ENCODE measurements around the gene OR2K2.

DNA sequence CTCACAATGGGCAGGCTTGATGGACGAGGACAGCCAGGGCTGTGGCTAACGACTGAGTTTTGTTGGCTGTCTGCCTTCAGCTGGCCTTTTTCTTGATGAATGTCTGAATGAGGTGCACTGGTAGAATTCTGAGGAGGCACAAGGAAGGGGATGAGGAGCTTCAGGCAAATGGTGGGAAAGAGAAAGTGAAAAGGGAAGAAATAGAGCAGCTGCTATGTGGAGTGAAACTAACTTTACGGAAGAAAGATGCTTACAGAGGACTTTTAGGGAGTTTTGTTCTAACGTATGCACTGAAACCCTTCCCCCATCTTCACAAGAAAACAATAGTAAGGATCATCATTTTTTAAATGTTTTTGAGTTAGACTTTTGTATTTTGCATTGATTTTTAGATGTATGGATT is 45.3 kb downstream of the OR2K2 start:
- TF ChIP-seq, protein P1, sequence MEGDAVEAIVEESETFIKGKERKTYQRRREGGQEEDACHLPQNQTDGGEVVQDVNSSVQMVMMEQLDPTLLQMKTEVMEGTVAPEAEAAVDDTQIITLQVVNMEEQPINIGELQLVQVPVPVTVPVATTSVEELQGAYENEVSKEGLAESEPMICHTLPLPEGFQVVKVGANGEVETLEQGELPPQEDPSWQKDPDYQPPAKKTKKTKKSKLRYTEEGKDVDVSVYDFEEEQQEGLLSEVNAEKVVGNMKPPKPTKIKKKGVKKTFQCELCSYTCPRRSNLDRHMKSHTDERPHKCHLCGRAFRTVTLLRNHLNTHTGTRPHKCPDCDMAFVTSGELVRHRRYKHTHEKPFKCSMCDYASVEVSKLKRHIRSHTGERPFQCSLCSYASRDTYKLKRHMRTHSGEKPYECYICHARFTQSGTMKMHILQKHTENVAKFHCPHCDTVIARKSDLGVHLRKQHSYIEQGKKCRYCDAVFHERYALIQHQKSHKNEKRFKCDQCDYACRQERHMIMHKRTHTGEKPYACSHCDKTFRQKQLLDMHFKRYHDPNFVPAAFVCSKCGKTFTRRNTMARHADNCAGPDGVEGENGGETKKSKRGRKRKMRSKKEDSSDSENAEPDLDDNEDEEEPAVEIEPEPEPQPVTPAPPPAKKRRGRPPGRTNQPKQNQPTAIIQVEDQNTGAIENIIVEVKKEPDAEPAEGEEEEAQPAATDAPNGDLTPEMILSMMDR (conservative IDR thresholded peaks at IDR 0.05; ENCODE audit: low read depth in 2 of 2), result no peak
- TF ChIP-seq, protein P2, sequence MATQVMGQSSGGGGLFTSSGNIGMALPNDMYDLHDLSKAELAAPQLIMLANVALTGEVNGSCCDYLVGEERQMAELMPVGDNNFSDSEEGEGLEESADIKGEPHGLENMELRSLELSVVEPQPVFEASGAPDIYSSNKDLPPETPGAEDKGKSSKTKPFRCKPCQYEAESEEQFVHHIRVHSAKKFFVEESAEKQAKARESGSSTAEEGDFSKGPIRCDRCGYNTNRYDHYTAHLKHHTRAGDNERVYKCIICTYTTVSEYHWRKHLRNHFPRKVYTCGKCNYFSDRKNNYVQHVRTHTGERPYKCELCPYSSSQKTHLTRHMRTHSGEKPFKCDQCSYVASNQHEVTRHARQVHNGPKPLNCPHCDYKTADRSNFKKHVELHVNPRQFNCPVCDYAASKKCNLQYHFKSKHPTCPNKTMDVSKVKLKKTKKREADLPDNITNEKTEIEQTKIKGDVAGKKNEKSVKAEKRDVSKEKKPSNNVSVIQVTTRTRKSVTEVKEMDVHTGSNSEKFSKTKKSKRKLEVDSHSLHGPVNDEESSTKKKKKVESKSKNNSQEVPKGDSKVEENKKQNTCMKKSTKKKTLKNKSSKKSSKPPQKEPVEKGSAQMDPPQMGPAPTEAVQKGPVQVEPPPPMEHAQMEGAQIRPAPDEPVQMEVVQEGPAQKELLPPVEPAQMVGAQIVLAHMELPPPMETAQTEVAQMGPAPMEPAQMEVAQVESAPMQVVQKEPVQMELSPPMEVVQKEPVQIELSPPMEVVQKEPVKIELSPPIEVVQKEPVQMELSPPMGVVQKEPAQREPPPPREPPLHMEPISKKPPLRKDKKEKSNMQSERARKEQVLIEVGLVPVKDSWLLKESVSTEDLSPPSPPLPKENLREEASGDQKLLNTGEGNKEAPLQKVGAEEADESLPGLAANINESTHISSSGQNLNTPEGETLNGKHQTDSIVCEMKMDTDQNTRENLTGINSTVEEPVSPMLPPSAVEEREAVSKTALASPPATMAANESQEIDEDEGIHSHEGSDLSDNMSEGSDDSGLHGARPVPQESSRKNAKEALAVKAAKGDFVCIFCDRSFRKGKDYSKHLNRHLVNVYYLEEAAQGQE (IDR thresholded peaks at IDR 0.05; ENCODE audit: unreplicated experiment), result no peak
- TF ChIP-seq EZH2phosphoT487 (IDR thresholded peaks at IDR 0.05; ENCODE audit: unreplicated experiment) (no peak), EZH2 (IDR thresholded peaks at IDR 0.05; ENCODE audit: low read depth, unreplicated experiment) (no peak), POLR2AphosphoS5 (IDR thresholded peaks at IDR 0.05; ENCODE audit: low read depth) (no peak), ZNF331 (CRISPR knock-in tag; IDR thresholded peaks at IDR 0.05; ENCODE audit: low read depth) (no peak), NANOG (IDR thresholded peaks at IDR 0.05; ENCODE audit: borderline replicate concordance) (no peak)
- TF ChIP-seq, protein P3, sequence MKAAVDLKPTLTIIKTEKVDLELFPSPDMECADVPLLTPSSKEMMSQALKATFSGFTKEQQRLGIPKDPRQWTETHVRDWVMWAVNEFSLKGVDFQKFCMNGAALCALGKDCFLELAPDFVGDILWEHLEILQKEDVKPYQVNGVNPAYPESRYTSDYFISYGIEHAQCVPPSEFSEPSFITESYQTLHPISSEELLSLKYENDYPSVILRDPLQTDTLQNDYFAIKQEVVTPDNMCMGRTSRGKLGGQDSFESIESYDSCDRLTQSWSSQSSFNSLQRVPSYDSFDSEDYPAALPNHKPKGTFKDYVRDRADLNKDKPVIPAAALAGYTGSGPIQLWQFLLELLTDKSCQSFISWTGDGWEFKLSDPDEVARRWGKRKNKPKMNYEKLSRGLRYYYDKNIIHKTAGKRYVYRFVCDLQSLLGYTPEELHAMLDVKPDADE (IDR thresholded peaks at IDR 0.05), result no peak

Measured in GM23338 (cell line).